GM10266 (cell line): ENCODE data around the gene SATB1.

Experiments used
- DNase-seq: peaks from one replicate; pipeline ENCODE4 v3.0.0; 2012; ENCODE audit errors: extremely low spot score
- TF ChIP-seq, protein P1 (sequence below): IDR thresholded peaks from 2 replicates; pipeline ENCODE4 v1.5.1; 2012; ENCODE audit warnings: mild to moderate bottlenecking, low read depth; ENCODE audit not compliant: control insufficient read depth, insufficient read depth; ENCODE audit errors: missing control alignments

SATB1 gene

DNA sequence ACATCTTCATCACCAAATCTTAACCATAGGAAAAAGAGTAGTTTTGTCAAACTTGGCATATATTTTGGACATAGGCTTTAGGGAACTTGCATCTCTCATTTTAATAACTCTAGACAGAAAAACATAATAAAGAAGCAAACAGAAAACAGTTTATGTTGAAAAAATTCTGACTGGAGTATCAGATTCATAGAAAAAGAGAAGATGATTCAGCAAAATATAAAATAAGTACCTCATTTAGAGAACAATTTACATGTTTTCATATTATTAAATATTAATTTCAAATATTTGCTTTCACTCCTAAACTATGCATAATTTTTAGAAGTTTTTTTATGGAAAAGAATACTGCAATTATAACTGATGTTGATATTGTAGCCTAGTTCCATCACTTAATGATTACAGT lies 12.5 kb downstream of the SATB1 start:
- no peak for DNase-seq
- TF ChIP-seq, protein P1, sequence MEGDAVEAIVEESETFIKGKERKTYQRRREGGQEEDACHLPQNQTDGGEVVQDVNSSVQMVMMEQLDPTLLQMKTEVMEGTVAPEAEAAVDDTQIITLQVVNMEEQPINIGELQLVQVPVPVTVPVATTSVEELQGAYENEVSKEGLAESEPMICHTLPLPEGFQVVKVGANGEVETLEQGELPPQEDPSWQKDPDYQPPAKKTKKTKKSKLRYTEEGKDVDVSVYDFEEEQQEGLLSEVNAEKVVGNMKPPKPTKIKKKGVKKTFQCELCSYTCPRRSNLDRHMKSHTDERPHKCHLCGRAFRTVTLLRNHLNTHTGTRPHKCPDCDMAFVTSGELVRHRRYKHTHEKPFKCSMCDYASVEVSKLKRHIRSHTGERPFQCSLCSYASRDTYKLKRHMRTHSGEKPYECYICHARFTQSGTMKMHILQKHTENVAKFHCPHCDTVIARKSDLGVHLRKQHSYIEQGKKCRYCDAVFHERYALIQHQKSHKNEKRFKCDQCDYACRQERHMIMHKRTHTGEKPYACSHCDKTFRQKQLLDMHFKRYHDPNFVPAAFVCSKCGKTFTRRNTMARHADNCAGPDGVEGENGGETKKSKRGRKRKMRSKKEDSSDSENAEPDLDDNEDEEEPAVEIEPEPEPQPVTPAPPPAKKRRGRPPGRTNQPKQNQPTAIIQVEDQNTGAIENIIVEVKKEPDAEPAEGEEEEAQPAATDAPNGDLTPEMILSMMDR = no peak

DNA sequence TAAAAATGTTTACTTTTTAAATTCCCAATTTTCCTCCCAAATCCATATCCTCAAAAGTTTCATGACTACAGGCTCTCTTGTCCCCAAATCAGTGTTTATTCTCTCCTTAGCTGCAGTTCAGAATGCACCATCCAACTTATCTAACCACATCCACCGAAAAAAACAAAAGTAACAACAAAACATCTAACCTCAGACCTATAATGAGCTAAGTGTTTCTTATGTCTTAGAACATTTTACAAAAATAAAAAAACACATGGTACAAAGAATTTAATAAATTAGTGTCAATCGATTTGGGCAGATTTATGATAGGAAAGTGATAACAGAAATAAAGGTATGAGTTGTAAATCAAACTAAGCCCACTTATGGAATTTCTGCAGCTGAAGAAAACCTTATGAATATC lies 13.6 kb downstream of the SATB1 start:
- TF ChIP-seq, protein P1 = no peak
- DNase-seq = no peak

DNA sequence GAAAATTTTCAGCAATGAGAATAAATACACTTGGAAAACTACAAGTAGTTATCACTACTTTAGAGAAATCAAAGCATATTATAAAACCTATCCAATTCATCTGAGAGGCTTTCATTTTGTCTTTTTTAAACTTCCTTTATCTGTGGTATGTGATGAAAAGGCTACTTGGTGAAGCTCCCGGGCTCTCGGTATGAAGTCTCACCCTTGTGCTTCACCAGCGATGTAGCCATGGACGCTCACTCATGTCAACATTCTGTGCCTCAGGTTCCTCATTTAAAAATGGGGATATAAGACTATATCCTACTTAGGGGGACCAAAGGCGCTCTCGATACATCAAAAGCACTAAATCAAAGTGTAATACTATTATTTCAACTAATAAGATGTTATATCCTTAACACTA lies 14.9 kb downstream of the SATB1 start:
- DNase-seq = no peak
- TF ChIP-seq, protein P1 = no peak

DNA sequence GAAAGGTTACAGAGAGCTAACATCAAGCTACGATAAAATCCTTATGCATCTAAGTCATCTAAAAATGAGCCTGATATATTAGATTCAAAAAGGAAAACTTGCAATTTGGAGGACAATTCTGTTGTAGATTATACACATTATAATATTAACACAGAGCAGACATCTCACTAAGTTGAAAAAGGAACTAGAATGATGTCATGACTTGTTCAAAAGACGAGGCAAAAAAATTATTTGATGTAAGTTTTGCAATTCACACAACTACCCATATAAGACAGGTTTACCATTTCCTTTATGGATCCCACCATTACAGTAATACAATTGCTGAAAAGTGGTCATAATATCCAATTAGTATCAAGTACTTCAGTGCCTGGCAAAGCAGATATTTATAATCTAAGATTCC lies 15.9 kb downstream of the SATB1 start:
- no peak for DNase-seq
- TF ChIP-seq, protein P1 = no peak

DNA sequence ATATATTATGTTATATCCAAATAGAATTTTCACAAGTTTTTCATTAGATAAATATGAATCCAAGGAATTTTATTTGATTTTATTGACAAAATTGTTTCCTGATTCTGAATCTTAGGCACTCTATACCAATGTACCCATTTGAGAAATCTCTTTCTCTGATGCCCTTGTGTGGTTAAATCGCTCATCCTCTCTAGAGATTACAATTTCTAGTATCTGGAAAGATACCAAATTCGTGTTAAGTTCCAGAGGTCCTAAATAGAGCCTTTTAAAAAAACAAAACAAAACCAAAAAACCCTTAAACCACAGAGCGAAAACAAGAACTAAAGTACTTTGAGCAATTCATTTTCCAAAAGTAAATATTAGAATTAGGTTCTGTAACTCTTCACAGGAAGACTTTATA lies 20.0 kb downstream of the SATB1 start:
- no peak for DNase-seq
- TF ChIP-seq, protein P1 = no peak

DNA sequence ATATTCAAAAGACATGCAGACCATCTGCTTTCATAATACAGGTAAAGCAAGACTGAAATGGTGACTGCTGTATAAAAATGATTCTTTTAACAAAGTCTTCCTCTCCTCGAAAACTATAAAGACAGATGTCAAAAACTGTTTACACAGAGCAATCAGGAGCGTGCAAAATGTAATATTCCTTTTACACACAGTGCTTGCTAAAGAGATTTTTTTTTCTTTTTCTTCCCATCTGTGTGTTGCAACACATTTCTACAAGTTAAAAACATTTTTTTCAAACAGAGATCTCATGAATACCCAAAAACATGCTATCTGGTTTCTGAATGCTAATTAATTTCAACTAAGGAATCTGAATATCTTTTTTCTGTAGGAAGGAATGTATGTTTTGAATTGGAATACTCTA lies 22.1 kb downstream of the SATB1 start:
- DNase-seq = no peak
- TF ChIP-seq, protein P1 = no peak

DNA sequence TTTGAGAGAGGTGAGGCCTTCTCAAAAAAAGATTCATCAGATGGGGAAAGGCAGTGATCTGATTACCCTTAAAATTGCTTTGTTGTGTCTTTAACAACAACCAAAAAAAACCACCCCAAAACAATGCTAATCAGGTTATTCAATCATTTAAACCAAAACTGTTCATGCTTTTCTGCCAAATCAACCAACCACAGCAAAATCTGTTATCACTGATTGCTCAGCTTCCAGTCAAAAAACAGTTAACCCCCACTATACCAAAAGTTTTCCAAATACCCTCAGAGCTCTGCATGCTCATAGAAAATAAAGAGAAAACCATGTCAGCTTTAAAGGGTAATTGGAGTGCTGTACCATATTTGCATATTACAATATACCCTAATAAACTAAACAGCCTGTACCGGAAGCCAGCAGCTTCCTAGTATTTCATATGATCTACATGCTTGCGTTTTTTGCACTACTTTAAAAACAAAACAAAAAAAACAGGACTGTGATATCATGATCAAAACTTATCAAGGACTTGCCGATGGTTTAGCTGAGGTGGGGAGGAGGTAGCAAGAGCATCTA lies 22.8 kb downstream of the SATB1 start:
- DNase-seq = no peak
- TF ChIP-seq, protein P1 = no peak
